Vagina (tissue), 2 donors: ENCODE measurements around the gene ST8SIA1.

Source experiments
- CTCF ChIP-seq, 3 experiments: fragments of 450-650 bp in 2 of 3; fragments of 200-600 bp in 1 of 3; sonication (generic) in 1 of 3; IDR thresholded peaks; one replicate each; pipeline ENCODE4 v1.5.1; 2017 to 2019; ENCODE audit warnings: antibody characterized with exemption in 3 of 3, mild to moderate bottlenecking in 2 of 3, moderate library complexity in 2 of 3
- POLR2A ChIP-seq, 2 donors: fragments of 450-650 bp; IDR thresholded peaks; one replicate each; pipeline ENCODE4 v1.6.1; 2017; ENCODE audit warnings: antibody characterized with exemption in 2 of 2, mild to moderate bottlenecking in 2 of 2, moderate library complexity in 2 of 2

GRCh38 chr12:22284871-22285270 is 49.6 kb downstream of the ST8SIA1 start:
- TF ChIP-seq CTCF (IDR thresholded peaks at IDR 0.05) = no peak
- TF ChIP-seq POLR2A (IDR thresholded peaks at IDR 0.05) = no peak
